K562 (cell line): ENCODE measurements around the gene TDRD3. TPM values are rescaled to one million over a fixed set of nuclear protein-coding genes. Genes with fewer than 3 reads are reported as not detected.

Source experiments
- ATAC-seq: fragments of 200-7000 bp; cut with Tn5 transposase; 3 replicates; pipeline ENCODE4 v1.9.1; 2020; ENCODE audit warnings: moderate library complexity
- BruUV-seq: library from RNA; stranded (reverse); fragments of 400-500 nt; replicated peaks from 2 replicates; lab custom pipeline; 2021; lab: Mats Ljungman, UMichigan
- CTCF ChIA-PET: fragments of 300-600 bp; formaldehyde crosslinking; extraction: SDS; loops from one replicate; lab custom pipeline; 2021; ENCODE audit warnings: low intra/inter-chr PET ratio; lab: Yijun Ruan, JAX
- POLR2A ChIA-PET: fragments of 300-600, 350-650 bp; sonication (Branson Sonifier 250); formaldehyde crosslinking; extraction: SDS; loops from one replicate; lab custom pipeline; 2021; ENCODE audit warnings: antibody characterized with exemption, inconsistent platforms; lab: Yijun Ruan, JAX
- DNase-seq, 4 experiments: peaks; one replicate each; pipeline versions ENCODE4 v3.0.0 to v3.0.0-alpha.2; 2011 to 2018; ENCODE audit warnings: low spot score in 3 of 4, mixed read lengths in 3 of 4; ENCODE audit errors: extremely low read depth in 1 of 4
- FAIRE-seq: peaks from 2 replicates; lab custom pipeline; 2011; peaks lifted over from hg19 to GRCh38; lab: Jason Lieb, UNC
- H2AFZ ChIP-seq: 2 replicates; pipeline ENCODE4 v1.6.0; 2011; ENCODE audit warnings: low read depth, low read length, control low read depth, inconsistent platforms
- H3K27ac ChIP-seq: fragments of 200-600 bp; 3 replicates; pipeline ENCODE4 v1.8.0; 2011; ENCODE audit warnings: low read depth, mild to moderate bottlenecking, control low read depth, inconsistent platforms, low read length, moderate library complexity, mixed read lengths; ENCODE audit errors: extremely low read depth
- H3K27me3 ChIP-seq, 2 experiments: fragments of 300-600 bp in 1 of 2; 2 replicates in 1 of 2; 3 replicates in 1 of 2; pipeline versions ENCODE4 v1.6.0 to v1.8.0; 2011; ENCODE audit warnings: inconsistent platforms in 2 of 2, low read length in 2 of 2, mild to moderate bottlenecking in 1 of 2, mixed read lengths in 1 of 2, moderate library complexity in 1 of 2; ENCODE audit not compliant: control insufficient read depth in 2 of 2, insufficient read depth in 2 of 2
- H3K36me3 ChIP-seq: fragments of 300-600 bp; 3 replicates; pipeline ENCODE4 v1.8.0; 2011; ENCODE audit warnings: mild to moderate bottlenecking, low read length, inconsistent platforms; ENCODE audit not compliant: control insufficient read depth, insufficient read depth
- H3K4me1 ChIP-seq, 2 experiments: fragments of 200-600 bp in 1 of 2; replicated peaks in 1 of 2; 2 replicates in 1 of 2; 3 replicates in 1 of 2; pipeline versions ENCODE4 v1.5.1 to v1.8.0; 2011; ENCODE audit warnings: inconsistent platforms in 2 of 2, low read length in 2 of 2, mild to moderate bottlenecking in 1 of 2, mixed read lengths in 1 of 2, moderate library complexity in 1 of 2; ENCODE audit not compliant: control insufficient read depth in 2 of 2, insufficient read depth in 2 of 2
- H3K4me2 ChIP-seq: 2 replicates; pipeline ENCODE4 v1.6.1; 2011; ENCODE audit warnings: low read length, control low read depth, inconsistent platforms, mixed read lengths; ENCODE audit not compliant: insufficient read depth
- H3K4me3 ChIP-seq: fragments of 200-600 bp; sonication (generic), shearing (Covaris generic); 2 replicates; pipeline ENCODE4 v1.5.1; 2016; ENCODE audit warnings: control low read depth, inconsistent platforms
- H3K79me2 ChIP-seq: fragments of 200-600 bp; 3 replicates; pipeline ENCODE4 v1.8.0; 2011; ENCODE audit warnings: low read length, inconsistent platforms; ENCODE audit not compliant: control insufficient read depth, insufficient read depth
- H3K9ac ChIP-seq, 2 experiments: 2 replicates each; pipeline versions ENCODE4 v1.6.0 to v1.6.1; 2011; ENCODE audit warnings: low read depth in 2 of 2, low read length in 2 of 2, control low read depth in 1 of 2, inconsistent platforms in 1 of 2, mild to moderate bottlenecking in 1 of 2, mixed read lengths in 1 of 2; ENCODE audit not compliant: insufficient read depth in 1 of 2
- H3K9me1 ChIP-seq: one replicate; pipeline ENCODE4 v1.6.0; 2011; ENCODE audit warnings: inconsistent platforms, mild to moderate bottlenecking, low read length, moderate library complexity; ENCODE audit not compliant: control insufficient read depth, insufficient read depth
- H3K9me3 ChIP-seq: replicated peaks from 2 replicates; pipeline ENCODE4 v1.5.1; 2011; ENCODE audit warnings: low read depth, low read length, inconsistent platforms; ENCODE audit not compliant: control insufficient read depth, insufficient read depth
- H4K20me1 ChIP-seq: replicated peaks from 2 replicates; pipeline ENCODE4 v1.6.1; 2011; ENCODE audit warnings: low read length, inconsistent platforms, mixed read lengths; ENCODE audit not compliant: control insufficient read depth, insufficient read depth
- BACH1 ChIP-seq: fragments of 200-800 bp; sonication (Bioruptor generic); IDR thresholded peaks from 2 replicates; pipeline ENCODE4 v1.6.1; 2016; ENCODE audit warnings: missing genetic modification characterization, missing compliant biosample characterization
- DMBX1 ChIP-seq: fragments of 250-450 bp; sonication (Bioruptor Pico); IDR thresholded peaks from 2 replicates; pipeline ENCODE4 v1.8.0; 2022; ENCODE audit warnings: inconsistent platforms, mild to moderate bottlenecking, moderate library complexity, borderline replicate concordance
- ELF2 ChIP-seq: fragments of 250-450 bp; sonication (Bioruptor Pico); IDR thresholded peaks from 2 replicates; pipeline ENCODE4 v1.5.0; 2021; ENCODE audit warnings: mild to moderate bottlenecking
- ILF3 ChIP-seq: fragments of 450-650 bp; IDR thresholded peaks from 2 replicates; pipeline ENCODE4 v1.6.1; 2018; ENCODE audit warnings: antibody characterized with exemption, mild to moderate bottlenecking, moderate library complexity, borderline replicate concordance
- ILK ChIP-seq: fragments of 450-650 bp; IDR thresholded peaks from 2 replicates; pipeline ENCODE4 v1.6.1; 2016; ENCODE audit warnings: missing genetic modification characterization, low read depth, mild to moderate bottlenecking, missing compliant biosample characterization, moderate library complexity, borderline replicate concordance
- MAFG ChIP-seq: fragments of 450-650 bp; conservative IDR thresholded peaks from 2 replicates; pipeline ENCODE4 v1.6.1; 2016; ENCODE audit warnings: missing genetic modification characterization, missing compliant biosample characterization
- NR3C1 ChIP-seq: sonication (generic); formaldehyde crosslinking; IDR thresholded peaks from 2 replicates; pipeline ENCODE4 v1.8.1; 2022; ENCODE audit warnings: missing genetic modification reagents
- PATZ1 ChIP-seq: fragments of 250-450 bp; sonication (Bioruptor Pico); IDR thresholded peaks from 2 replicates; pipeline ENCODE4 v1.5.0; 2020; ENCODE audit warnings: mild to moderate bottlenecking, borderline replicate concordance
- PBX2 ChIP-seq, 2 experiments: IDR thresholded peaks in 1 of 2; conservative IDR thresholded peaks in 1 of 2; 2 replicates each; pipeline ENCODE4 v1.6.1; 2016; ENCODE audit warnings: low read depth in 2 of 2, mild to moderate bottlenecking in 1 of 2, missing compliant biosample characterization in 1 of 2, missing genetic modification characterization in 1 of 2, moderate library complexity in 1 of 2
- PHB2 ChIP-seq: fragments of 450-650 bp; IDR thresholded peaks from 2 replicates; pipeline ENCODE4 v1.6.1; 2017; ENCODE audit warnings: low read depth
- SMC3 ChIP-seq: conservative IDR thresholded peaks from 2 replicates; pipeline ENCODE4 v1.6.1; 2011; ENCODE audit warnings: low read depth, low read length, improper control_type of control experiment; ENCODE audit not compliant: insufficient read depth
- SNAPC5 ChIP-seq: fragments of 250-450 bp; sonication (Bioruptor Pico); IDR thresholded peaks from 2 replicates; pipeline ENCODE4 v1.8.0; 2021; ENCODE audit warnings: moderate library complexity, mild to moderate bottlenecking, inconsistent platforms
- SUPT5H ChIP-seq: fragments of 450-650 bp; IDR thresholded peaks from 2 replicates; pipeline ENCODE4 v1.6.1; 2016
- ZNF395 ChIP-seq: fragments of 200-800 bp; sonication (Bioruptor generic); IDR thresholded peaks from 2 replicates; pipeline ENCODE4 v1.6.1; 2017; ENCODE audit warnings: missing genetic modification characterization, missing compliant biosample characterization
- WGBS: fragments of 100-300 bp; shearing (Covaris generic); methylation state at CpG from one replicate; pipeline ENCODE4 v1.1.6; 2016; ENCODE audit warnings: low coverage, mixed read lengths; ENCODE audit not compliant: insufficient coverage; ENCODE audit errors: missing lambda C conversion rate; 5-methylcytosine and 5-hydroxymethylcytosine counted together
- in situ Hi-C: fragments of 300-500 bp; cut with MboI; formaldehyde crosslinking; loops from 4 replicates; pipeline ENCODE4 v1.15.0; 2018; ENCODE audit warnings: inconsistent platforms, mixed read lengths
- intact Hi-C: fragments of 100-400 bp; cut with micrococcal nuclease; formaldehyde crosslinking; loops from 2 replicates; pipeline ENCODE4 v1.14.2; 2022
- polyA plus RNA-seq, 8 experiments: library from polyadenylated mRNA; depleted of rRNA in 4 of 8; stranded (reverse) in 5 of 8; unstranded in 3 of 8; fragments of >200 nt; fragmentation: Nextera tagmentation in 2 of 8; fragmentation: Illumina TruSeq in 1 of 8; extraction: Ambion mirVana in 2 of 8; extraction: Trizol in 1 of 8; gene quantifications; 2 replicates each; pipeline versions ENCODE4 v1.2.1 to v1.2.3, GENCODE V29; 2011 to 2014; ENCODE audit warnings: inconsistent platforms in 1 of 8, missing spikeins in 1 of 8
- total RNA-seq, 7 experiments: library from RNA; depleted of rRNA in 6 of 7; stranded (reverse); fragments of >200 nt in 6 of 7; fragmentation: Illumina TruSeq in 2 of 7; extraction: Trizol in 2 of 7; gene quantifications; 2 replicates each; pipeline versions ENCODE4 v1.2.1 to v1.2.3, GENCODE V29; 2011 to 2021; ENCODE audit warnings: low replicate concordance in 1 of 7

TDRD3 gene
- total and polyA plus RNA-seq, 9 of the 15 experiments (the other 6 are each of a cell fraction or from before 2014, with no cell fraction given): 3.6 to 16.4 (median 9.5) TPM

- no peak for TF ChIP-seq PBX2 (CRISPR knock-in tag; IDR thresholded peaks at IDR 0.05; ENCODE audit: low read depth)
- TF ChIP-seq PBX2 (tag; conservative IDR thresholded peaks at IDR 0.05; ENCODE audit: low read depth): no peak
- no peak for TF ChIP-seq MAFG (tag)
- no peak for TF ChIP-seq SUPT5H
- TF ChIP-seq ILF3: no peak
Measured at GRCh38 chr13:60612593-60612992, 215.6 kb downstream of the TDRD3 start (continued).

GRCh38 chr13:60613080-60613479 is 216.1 kb downstream of the TDRD3 start:
- H3K9me1 ChIP-seq: no peaks in the 10 kb centered on the region
- TF ChIP-seq ILK (tag): no peak
- TF ChIP-seq PATZ1 (CRISPR knock-in tag): no peak
- TF ChIP-seq SNAPC5 (CRISPR knock-in tag): no peak
- TF ChIP-seq PHB2: no peak
- no peak for TF ChIP-seq BACH1 (tag)
- TF ChIP-seq DMBX1 (CRISPR knock-in tag): no peak
- TF ChIP-seq SMC3: no peak
- TF ChIP-seq ELF2: no peak
- no peak for TF ChIP-seq NR3C1
- TF ChIP-seq ZNF395: no peak

More at GRCh38 chr13:60613080-60613479, 216.1 kb downstream of the TDRD3 start:
- no TSS peak for BruUV-seq
- Histone ChIP-seq H2AFZ (no peak overlapping the region), H3K4me1 (no peaks in the 10 kb centered on the region), H3K27me3 (no peaks in the 10 kb centered on the region), H3K4me3 (no peak overlapping the region), H4K20me1 (no peaks in the 10 kb centered on the region), H3K9me3 (no peaks in the 10 kb centered on the region), H3K36me3 (no peaks in the 10 kb centered on the region), H3K79me2 (no peaks in the 10 kb centered on the region), H3K4me2 (no peak overlapping the region), H3K27ac (no peak overlapping the region), H3K9ac (no peak overlapping the region)
- ChIA-PET POLR2A (no interaction called here), CTCF (no interaction called here)
- FAIRE-seq: no peak
- WGBS: no CpG with 5 or more reads among the region's 1 CpG
- ATAC-seq: no peak
- no peak for DNase-seq
- in situ Hi-C loops (loop anchor here (10.0 kb wide), 1 partner anchor 138 kb away; no protein-coding TSS in a partner anchor), intact Hi-C loops (no loop called here)
